GM18951 (cell line): Measurements from ENCODE around the gene GSG1L.

Source experiments
- POLR2A ChIP-seq: IDR thresholded peaks from 4 replicates; pipeline ENCODE4 v1.6.1; 2011; ENCODE audit warnings: mild to moderate bottlenecking; ENCODE audit not compliant: insufficient read length, insufficient read depth; ENCODE audit errors: extremely low read depth
- in situ Hi-C: fragments of 300-500 bp; cut with MboI; formaldehyde crosslinking; loops from one replicate; pipeline ENCODE4 v1.12.0; 2022; ENCODE audit warnings: low sequenced_read_pairs, mixed read lengths, inconsistent platforms; ENCODE audit not compliant: unreplicated experiment

Gene GSG1L

DNA sequence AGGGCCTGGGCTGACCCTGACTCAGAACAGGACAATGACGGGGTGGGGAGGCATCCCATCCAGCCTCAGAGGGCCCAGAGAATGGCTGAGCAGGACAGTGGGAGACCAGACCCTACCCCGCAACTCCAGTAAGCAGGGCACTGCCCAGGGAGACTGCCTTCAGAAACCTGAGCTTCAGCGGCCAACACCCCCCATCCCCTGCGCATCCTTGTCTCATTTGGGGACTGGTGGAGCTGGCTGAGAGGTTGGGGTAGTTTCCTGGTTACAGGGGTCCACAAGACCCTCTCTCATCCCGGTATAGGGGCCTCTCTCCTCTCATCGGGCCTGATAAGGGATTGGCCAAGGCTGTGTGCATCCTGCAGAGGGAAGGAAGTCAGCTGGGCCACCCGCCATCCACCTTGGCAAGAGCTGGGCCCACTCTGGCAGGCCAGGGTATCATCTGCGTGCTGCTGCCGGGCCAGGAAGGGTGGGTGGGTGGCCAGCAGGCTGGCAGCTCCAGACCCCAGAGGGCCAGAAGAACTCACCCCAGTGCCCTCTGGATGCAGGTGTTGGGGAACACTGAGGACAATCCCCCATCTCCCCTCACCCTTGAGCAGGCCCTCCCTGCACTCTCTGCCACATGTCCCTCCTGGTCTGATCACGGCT lies 284.5 kb downstream of the GSG1L start:
- TF ChIP-seq POLR2A: no peak
- in situ Hi-C loops: no loop called here

DNA sequence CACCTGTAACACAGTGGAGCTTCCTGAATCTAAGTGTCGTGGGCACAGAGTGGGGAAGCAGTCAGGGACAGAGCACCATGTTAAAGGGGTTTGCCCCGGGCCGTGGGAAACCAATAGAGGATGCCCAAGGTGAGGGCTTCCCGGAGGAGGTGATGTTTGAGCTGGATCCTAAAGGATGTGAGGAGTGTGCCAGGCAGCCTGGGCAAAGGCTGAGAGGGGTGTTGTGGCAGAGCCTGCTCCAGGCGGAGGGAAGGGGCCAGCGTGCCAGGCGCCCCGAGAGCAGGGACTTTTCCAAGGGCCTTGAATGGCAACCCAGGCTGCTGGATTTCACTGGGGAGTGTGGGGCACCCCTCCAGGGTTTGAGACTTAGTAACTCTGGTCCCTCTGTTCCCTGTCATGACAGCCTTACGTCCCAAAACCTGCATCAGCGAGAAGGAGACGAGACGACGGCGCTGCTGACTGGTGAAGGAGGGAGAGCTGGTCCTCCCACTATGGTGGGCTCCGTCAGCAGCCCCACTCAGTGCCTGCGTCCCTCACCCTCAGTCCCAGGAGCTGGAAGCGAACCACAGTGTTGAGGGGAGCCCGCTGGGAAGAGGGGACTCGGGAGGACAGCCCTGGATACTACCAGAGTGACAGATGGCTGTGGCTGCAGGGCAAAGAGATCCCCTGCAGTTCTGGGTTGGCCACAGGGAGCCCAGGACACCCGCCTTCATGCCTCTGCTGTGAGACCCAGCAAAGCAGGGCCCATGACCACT lies 285.2 kb downstream of the GSG1L start:
- no peak for TF ChIP-seq POLR2A
- in situ Hi-C loops: no loop called here

DNA sequence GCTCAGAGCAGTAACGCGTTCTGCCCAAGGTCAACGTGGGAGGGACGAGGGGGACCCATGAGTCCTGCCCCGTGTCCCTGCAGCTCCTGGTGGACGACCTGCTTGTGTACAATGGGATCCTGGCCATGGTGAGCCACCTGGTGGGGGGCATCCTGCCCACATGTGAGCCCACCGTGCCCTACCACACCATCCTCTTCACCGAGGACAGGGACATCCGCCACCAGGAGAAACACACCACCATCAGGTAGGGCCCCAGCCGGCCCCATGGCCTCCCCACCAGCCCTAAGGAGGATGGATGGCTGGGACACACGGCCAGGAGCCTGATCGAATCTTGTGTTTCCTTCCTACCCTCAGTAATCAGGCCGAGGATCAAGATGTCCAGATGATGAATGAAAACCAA lies 286.0 kb downstream of the GSG1L start:
- in situ Hi-C loops: no loop called here
- no peak for TF ChIP-seq POLR2A

DNA sequence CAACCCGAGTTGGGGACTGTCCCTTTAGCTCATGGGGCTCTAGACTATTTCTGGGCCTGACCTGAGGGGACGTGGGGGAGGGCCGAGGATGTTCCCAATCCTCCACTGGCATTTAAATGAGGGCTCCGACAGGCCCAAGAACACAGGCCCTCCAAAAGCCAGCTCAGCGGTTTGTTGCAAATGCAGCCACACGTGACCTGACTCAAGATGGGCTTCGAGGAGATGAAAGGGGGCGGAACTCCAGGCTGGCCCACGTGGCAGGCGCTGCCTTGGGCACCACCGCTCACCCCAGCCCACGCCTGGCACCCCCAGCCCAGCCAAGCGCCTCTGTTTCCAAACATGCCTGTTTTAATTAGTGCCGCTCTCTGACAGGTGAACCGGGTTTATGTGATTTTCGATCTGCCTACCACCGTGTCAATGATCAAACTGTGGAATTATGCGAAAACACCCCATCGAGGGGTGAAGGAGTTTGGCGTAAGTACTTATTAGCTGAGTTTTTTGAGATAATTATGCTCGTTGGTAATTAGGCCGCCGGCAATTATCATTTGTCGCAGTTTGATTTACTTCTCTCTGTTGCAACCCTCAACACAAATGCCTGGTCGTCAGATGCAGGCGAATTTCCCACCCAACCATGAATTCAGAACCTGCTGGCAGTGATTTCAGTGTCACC lies 286.8 kb downstream of the GSG1L start:
- in situ Hi-C loops: no loop called here
- TF ChIP-seq POLR2A: no peak

DNA sequence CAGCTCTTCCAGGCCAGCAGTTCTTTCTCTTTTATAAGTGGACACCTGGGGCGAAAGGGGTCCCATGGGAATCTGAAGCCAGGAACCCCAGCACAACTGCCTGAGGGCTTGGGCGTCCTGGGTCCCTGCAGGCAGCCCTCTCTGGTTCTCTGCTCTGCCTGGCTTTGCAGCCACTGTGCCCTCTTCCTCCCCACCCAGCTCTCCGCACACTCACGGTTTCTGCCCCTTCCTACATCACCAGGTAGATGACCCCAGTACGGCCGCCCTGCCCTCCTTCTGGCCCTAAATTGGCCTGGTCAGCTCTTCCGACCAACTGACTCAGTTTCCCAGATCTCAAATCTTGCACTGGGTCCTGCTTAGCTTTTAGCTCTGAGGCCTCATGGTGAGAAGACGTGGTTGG lies 288.3 kb downstream of the GSG1L start:
- in situ Hi-C loops: no loop called here
- no peak for TF ChIP-seq POLR2A

DNA sequence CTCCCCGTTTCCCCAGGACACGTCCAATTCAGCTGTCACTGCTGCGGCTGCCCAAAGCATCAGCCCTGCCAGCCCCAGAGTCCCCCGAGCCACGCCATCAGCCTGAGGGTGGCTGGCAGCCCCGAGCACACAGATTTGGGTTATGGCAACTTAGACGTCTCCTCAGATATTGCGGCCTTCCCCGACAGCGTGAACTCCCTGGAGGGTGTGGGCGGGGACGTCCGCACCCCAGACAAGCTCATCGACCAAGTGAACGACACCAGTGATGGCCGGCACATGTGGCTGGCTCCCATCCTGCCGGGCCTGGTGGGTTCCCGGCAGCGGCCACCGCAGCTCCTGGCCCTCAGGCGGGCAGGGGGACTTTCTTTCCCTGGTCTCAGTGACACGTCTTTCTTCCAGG lies 288.7 kb downstream of the GSG1L start:
- in situ Hi-C loops: no loop called here
- no peak for TF ChIP-seq POLR2A

DNA sequence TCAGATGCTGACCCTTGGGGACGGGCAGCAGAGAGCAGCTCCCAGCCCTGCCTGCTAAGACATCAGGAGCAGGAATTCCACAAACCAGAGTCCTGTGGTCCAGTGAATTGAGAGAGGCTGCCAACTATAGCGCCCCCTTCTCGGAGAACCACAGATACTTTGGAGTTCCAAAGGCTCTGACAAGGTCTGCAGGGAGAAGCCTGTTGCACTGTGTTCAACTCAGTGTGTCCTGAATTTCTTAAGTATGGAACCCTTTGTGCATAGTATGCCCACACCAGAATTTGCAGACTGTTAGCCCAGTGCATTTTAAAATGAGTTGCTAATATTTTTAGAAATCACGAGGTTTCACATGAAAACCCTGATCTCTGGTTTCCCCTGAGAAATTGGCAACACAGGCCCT lies 290.2 kb downstream of the GSG1L start:
- in situ Hi-C loops: no loop called here
- no peak for TF ChIP-seq POLR2A

DNA sequence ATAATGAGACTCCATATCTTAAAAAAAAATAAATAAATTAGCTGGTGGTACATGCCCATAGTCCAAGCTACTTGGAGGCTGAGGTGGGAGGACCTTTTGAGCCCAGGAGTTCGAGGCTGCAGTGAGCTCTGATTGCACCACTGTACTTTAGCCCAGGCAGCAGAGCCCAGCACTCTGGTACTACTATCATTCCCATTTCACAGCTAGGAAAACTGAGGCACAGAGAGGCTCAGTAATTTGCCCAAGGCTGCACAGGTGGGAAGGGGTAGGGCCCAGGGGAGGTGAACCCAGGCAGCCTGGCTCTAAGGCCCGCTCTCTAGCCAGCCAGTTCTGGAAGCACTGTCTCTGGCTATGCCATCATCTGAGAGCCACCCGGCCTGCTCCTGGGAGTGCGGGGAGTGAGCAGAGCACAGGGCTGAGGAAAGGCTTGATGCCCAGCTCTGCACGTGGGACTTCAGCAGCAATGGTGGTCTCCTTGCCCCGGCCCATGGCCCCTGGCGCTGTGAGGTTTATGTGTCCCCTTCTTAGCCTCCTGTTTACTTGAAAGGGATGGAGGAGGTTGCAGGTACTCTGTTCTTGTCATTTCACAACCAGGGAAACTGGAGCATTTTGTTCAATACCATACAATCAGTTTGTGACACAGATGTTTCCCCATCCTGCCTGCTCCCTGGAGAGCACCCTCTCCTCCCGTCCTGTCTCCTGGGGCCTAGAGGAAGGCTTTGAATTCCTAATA lies 291.3 kb downstream of the GSG1L start:
- TF ChIP-seq POLR2A: no peak
- in situ Hi-C loops: no loop called here

DNA sequence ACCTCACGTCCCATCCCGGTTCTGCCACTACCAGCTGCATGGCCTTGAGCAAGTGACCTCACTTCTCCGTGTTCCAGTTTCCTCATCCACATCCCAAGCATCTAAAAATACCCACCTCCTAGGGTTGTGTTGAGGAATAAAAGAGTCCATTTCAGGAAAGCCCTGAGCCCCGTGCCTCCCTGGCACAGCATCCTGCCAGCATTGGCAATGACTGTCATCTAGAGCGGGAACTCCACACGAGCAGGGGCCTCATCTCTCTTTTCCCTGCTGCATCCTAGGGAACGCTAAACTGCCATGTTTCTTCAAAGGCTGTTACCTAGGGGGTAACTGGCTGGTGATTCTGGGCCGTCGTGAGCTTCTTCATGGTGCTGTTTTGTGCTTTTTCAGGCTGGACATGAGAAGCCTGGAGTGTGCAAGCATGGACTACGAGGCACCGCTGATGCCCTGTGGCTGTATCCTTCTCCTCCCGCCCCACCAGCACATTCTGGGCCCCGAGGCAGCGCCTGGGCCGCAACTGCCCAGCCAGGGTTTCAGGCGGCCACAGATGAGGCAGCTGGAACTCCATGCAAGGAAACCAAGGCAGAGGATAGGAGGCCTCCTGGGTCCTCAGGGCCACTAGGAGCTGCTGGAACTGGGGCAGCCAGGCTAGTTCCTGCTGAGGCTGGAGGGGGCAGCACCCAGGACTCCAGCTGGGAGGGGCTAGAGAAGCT lies 292.2 kb downstream of the GSG1L start:
- in situ Hi-C loops: no loop called here
- TF ChIP-seq POLR2A: no peak

DNA sequence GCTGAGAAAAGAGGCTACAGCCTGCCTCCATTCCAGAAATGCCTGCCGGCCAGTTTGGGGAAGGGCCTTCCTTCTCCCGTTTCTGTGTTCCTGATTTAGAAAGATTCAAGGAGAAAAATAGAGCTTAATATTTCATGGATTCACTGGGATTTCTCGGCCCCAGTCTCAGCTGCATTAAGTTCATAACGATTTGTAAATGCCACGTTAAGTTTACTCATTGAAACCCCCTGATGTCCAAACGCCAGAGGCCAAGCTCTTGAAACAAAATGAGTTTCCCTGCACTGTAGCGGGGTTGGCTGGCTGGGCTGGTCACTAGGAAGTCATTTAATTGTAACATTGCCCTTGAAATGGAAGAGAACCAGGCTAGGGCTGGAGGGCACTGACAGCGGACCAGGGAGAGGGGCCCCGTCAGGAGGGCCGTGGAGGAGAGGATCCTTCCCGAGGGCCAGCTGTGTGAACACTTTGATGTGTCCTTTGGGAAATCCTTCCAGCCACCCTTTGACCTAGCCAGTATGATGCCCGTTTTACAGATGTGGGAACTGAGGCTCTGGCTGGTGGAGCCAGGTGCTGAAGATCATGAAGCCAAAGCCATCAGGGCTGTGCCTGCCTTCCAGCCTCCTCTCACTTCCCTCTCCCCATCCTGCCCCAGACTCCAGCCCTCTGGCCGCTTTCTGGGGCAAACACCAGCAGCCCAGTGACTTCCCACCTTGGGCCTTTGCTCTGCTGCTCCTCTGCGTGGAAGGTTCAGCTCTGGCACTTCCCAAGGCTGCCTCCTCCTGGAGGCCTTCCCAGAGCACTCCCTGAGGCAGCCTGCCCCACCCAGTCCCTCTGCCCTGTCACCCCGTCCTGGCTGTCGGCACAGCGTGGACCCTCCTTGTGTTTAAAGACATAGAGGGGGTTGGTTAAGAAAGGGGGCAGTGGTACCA lies 293.0 kb downstream of the GSG1L start:
- TF ChIP-seq POLR2A: no peak
- in situ Hi-C loops: no loop called here

DNA sequence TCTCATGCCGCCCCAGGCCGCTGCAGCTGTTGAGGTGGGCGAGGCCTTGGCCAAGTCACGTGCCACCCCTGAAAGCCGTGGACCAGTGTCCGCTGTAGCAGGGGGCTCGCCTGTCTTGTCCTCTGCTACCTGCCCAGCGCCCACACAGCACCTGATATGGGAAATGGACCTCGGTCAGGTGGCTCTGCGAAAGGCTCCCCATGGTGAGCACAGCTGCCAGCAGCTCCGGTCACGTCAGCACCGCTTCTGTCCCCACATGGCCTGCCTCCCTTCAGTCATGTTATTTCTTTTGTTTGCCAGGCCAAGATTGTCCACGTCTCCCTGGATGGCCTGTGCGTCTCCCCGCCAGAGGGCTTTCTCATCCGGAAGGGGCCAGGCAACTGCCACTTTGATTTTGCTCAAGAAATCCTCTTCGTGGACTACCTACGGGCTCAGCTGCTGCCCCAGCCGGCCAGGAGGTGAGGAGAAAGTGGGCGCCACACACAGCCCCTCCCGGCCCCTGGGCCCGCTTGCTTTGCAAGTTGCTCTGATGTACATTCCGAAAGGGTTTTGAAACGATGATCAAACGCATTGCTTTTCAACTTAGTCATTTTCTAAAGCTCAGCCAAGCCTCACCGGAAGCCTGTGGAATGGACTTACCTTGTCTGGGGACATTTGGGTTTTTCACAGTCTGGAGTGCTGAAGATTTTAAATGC lies 293.8 kb downstream of the GSG1L start:
- no peak for TF ChIP-seq POLR2A
- in situ Hi-C loops: no loop called here
